Left ventricle myocardium superior (tissue), 1 donor: ENCODE data around the gene CLEC16A. TPM values are rescaled to one million over a fixed set of nuclear protein-coding genes. Genes with fewer than 3 reads are reported as not detected.
A peak's percentile ranks its signal among the peaks of the same experiment; 100 is the strongest.

Source experiments
- ATAC-seq: fragments of 200-7000 bp; cut with Tn5 transposase; one replicate; pipeline ENCODE4 v1.9.1; 2020; ENCODE audit warnings: mild to moderate bottlenecking, moderate library complexity
- DNase-seq: peaks from one replicate; pipeline ENCODE4 v3.0.0-alpha.2; 2020
- intact Hi-C: fragments of 100-400 bp; cut with micrococcal nuclease; formaldehyde crosslinking; loops from one replicate; pipeline ENCODE4 v1.11.0; 2022
- total RNA-seq: library from RNA; stranded (reverse); fragmentation: NEBNext Ultra II Directional; extraction: Animal tissue kit (Norgen Biotek cat#: 25700); gene quantifications from one replicate; pipeline ENCODE4 v1.2.1, GENCODE V29; 2021
- donor health status: DM: no; HTN: yes; CAD: no; lungs with severe emphysema.

The CLEC16A gene
- total RNA-seq, 1 donor from 2014 or later: 20.6 TPM

DNA sequence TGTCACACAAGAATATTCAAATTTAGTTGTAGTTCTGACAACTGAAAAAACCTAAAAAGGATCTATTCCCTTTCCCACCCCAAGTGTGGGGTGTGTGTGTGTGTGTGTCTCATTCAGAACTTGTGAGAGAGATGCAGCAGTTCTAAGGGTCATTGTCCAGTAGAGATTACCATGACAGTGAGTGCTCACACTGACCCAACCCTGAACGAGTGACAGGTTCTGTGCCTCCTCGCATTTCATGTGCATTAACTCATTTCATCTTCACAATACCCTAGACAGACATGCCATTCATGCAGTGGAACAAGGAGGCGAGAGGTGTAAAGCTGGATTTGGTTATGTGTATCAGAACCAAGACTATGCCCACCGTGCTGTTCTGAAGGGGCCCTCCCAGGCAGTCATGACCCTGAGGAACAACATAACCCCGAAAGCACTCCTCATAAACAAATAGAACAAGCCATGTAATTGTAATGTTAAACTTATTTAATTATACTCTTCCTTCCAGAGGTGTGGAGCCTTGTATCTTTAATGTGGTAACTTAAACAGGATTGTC, 102.1 kb downstream of the CLEC16A start:
- ATAC-seq: peak; percentile 28
- no peak for DNase-seq
- intact Hi-C loops: no loop called here

DNA sequence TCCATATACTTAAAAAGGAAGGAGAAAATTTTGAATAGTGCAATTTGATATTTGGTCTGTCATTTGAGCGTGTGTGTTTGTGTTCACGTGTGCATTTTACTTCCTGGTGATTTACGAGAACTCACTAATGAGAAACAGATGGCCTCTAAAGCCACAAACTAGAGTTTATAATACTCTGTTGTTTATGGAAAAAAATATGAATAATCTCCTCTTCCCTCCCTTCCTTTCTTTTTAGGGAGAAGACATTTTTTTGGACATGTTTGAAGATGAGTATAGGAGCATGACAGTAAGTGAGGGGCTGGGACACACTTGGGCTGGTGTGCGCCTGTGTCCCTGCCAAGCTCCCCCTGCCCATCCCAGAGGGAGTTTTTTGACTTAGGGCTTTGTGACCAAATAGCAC, 102.7 kb downstream of the CLEC16A start:
- ATAC-seq: peak; percentile 59
- no peak for DNase-seq
- intact Hi-C loops: no loop called here

- ATAC-seq (no peak), DNase-seq (no peak)
- intact Hi-C loops: no loop called here
These were observed 103.8 kb downstream of the CLEC16A start for GRCh38 chr16:11047939-11048800.

GRCh38 chr16:11049396-11050059, 105.2 kb downstream of the CLEC16A start:
- intact Hi-C loops: no loop called here
- no peak for ATAC-seq

DNA sequence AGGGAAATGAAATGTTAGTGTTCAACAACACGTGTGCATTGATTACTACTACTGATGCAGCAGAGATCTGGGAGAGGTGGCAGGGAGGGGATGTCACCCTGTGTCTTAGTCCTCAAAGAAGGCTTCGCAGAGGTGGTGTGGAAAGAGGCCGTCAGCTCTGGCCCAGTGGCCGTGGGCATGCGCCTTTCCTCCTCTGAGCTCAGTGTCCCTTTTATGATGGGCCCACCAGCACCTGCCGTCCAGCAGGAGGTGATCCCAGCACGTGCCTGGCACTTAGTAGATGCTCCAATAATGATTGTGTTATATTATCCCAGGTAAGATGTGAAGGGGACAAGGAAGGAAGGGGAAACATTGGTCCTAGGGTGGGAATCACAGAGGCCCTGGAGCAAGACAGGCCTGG, 106.2 kb downstream of the CLEC16A start:
- ATAC-seq: no peak
- no peak for DNase-seq
- intact Hi-C loops: no loop called here

More at GRCh38 chr16:11049396-11050059, 105.2 kb downstream of the CLEC16A start:
- no peak for DNase-seq

GRCh38 chr16:11050944-11051343, 106.6 kb downstream of the CLEC16A start:
- DNase-seq (no peak), ATAC-seq (no peak)
- intact Hi-C loops: no loop called here

GRCh38 chr16:11051430-11051829, 107.1 kb downstream of the CLEC16A start:
- DNase-seq: no peak
- intact Hi-C loops: no loop called here

GRCh38 chr16:11051879-11052808, 107.8 kb downstream of the CLEC16A start:
- DNase-seq: no peak
- ATAC-seq: no peak
- intact Hi-C loops: no loop called here

More at GRCh38 chr16:11051430-11051829, 107.1 kb downstream of the CLEC16A start:
- ATAC-seq: no peak

DNA sequence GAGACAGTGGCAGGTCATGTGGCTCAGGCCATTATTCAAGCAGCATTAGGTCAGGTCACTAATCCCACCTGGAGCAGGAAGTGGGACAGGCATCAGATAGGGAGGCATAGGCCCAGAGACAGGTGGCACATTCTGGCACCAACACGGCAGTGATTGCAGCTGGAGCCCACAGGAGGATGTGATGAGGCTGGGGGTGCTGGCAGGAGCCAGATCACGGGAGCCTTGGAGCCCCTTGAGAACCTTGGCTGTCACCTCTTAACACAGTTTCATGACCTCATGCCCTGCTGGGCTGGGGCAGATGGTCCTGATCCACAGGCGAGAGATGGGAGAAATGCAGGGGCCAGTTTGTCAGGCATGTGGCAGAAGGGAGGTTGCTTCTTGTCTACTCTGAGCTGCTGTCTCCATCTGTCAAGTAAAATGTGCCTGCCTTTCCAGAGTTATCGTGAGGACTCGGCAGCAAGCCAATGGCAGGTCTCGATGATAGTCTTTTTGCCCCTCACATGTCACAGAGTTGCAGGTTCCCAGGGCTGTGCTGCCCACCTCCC, 109.6 kb downstream of the CLEC16A start:
- ATAC-seq (no peak), DNase-seq (no peak)
- intact Hi-C loops: no loop called here

DNA sequence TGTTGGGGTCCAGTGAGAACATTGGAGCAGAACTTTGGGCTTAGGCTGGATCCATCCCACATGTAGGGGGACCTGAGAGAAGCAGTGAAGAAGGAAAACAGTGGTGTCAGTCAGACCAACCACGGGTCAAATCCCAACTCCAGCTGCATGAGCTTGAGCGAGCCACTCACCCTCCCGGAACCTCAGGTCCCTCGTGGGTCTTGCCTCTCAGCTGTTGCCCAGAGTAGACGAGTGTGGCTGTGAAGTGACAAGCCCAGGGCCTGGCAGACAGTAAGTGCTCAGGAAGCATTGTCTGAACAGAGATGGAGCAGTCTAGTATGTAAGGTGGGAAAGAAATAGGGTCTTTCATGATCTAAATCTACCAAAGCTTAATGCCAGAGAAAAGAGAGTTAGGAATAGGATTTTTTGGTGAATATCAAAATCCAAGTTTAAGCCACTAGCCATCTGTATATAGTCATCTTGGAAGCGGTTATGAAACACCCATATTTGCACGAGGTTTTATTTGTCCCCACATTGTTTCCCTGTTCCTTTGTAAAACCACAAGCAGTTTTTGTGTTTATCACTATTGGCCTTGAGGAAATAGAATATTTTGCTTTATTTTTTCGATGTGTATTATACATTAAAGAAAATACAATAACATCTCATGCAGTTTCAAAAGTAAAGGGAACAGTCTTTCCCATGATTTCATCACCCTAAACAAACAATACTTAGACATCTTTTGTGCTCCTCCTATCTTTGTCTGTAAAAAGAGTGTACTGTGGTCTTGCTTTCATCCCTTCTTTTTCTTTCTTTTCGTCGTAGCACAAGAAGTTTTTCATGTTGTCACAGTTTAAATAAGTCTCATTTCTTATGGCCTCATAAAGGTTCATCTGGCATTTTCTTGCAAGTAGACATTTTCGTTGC, 112.0 kb downstream of the CLEC16A start:
- intact Hi-C loops: no loop called here
- no peak for DNase-seq
- ATAC-seq: no peak

DNA sequence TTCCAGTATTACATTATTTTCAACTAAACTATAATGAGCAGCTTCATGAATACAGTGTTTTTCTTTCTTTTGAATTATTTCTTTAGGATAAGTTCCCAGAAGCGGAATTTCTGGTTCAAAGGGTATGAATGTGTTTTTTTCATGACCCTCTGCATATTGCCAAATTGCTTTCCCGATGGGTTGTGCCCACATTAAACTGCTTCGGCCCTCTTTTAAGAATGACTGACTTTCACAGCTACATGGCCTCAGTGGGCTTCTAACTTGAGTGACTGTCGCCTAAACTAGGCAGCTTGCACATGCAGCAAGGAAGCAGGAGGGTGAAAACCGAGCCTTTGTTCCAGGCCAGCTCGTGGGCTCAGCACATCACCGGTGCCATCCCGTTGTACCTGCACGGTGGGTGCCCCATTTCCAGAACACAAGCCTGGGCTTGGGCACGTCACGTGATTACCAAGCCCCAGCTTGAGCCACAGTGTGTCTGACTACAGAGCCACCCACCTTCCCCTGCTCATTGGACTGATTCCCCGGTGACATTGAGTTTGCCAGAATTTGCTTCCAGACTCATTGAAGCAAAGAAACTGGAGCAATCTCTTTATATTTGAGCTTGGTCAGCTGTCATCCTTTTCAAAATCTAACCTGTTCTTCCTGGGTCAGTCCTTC, 112.8 kb downstream of the CLEC16A start:
- intact Hi-C loops: no loop called here
- DNase-seq: no peak
- no peak for ATAC-seq

DNA sequence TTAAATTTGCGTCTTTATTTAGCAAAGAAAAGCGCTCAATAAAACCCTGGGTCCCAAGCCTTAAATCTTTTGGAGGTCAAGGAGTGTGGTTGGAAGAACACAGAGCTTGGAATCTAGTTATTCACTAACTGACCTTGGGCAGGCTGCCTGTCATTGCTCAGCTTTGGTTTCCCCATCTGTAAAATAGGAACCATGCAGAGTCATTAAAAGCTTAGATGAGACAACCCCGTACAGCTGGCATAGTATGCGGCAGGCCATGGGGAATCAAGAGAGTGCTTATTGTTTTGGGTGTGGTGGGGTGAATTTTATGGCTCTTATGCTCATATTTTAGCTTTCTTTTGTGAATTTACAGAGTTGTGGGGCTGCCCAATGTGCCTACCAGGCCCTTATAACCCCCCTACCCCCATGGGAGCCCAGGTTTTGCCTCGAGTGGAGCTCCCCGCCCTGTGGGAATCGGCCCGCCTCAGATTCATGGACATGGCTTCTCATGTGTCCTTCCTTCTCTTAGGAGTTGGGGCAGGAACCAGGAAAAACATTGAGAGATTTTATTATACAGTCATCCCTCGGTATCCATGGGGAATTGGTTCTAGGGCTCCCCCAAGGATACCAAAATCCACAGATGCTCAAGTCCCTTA, 113.5 kb downstream of the CLEC16A start:
- DNase-seq (no peak), ATAC-seq (no peak)
- intact Hi-C loops: no loop called here

- intact Hi-C loops: no loop called here
- ATAC-seq (no peak), DNase-seq (no peak)
These were observed 114.5 kb downstream of the CLEC16A start for GRCh38 chr16:11058832-11059231.

DNA sequence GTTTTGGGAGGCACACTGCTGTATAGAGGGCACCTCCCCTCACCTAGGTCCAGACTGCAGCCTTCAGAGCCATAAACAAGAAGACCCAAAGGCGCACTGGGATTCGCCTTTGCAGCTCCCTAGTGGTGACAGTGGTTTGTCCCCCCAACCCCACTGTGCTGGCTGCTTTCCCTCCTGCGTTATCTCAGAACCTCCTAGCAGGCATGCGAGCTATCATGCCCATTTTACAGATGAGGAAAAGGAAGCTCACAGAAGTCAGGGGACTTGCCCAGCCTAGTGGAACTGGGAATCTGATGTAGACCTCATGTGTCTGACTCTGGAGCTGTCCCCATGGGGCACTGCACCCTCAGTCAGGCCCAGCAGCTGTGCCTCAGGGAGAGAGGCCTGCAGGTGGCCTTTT, 115.2 kb downstream of the CLEC16A start:
- intact Hi-C loops: no loop called here
- DNase-seq (no peak), ATAC-seq (no peak)

DNA sequence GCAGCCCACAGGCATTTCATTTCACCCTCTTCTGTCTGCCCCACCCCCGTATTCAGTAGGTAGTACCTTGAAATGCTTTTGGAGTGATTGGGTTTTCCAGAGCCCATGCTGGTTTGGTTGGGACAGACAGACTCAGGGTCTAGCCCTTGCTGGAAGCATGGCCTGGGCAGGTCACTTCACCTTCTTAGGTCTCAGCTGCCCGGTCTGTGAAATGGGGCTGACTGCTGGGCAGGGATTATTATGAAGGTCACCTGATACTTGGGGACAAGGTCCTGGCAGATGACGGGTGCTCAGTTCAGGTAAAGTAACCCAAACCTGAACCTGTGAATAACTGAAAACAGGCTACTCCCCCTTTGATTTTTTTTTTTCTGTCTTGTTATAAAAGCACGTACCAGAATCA, 116.0 kb downstream of the CLEC16A start:
- intact Hi-C loops: no loop called here
- DNase-seq: no peak
- no peak for ATAC-seq

GRCh38 chr16:11060842-11061241, 116.5 kb downstream of the CLEC16A start:
- intact Hi-C loops: no loop called here
- ATAC-seq: no peak
- no peak for DNase-seq

GRCh38 chr16:11061629-11062270, 117.4 kb downstream of the CLEC16A start:
- intact Hi-C loops: no loop called here
- no peak for DNase-seq
- no peak for ATAC-seq
